HepG2 (cell line): ENCODE data around the gene VPS13C. TPM values are rescaled to one million over a fixed set of nuclear protein-coding genes. Genes with fewer than 3 reads are reported as not detected.

ENCODE experiments used
- ATAC-seq: fragments of 200-7000 bp; cut with Tn5 transposase; 3 replicates; pipeline ENCODE4 v1.9.1; 2020; ENCODE audit warnings: mild to moderate bottlenecking, moderate library complexity
- BruUV-seq: library from RNA; stranded (reverse); fragments of 400-500 nt; replicated peaks from 2 replicates; lab custom pipeline; 2021; lab: Mats Ljungman, UMichigan
- CTCF ChIA-PET: fragments of 300-600 bp; formaldehyde crosslinking; extraction: SDS; loops from one replicate; lab custom pipeline; 2021; ENCODE audit warnings: low total read pairs, inconsistent platforms, low intra/inter-chr PET ratio; lab: Yijun Ruan, JAX
- POLR2A ChIA-PET: fragments of 350-600 bp; sonication (Branson Sonifier 250); formaldehyde crosslinking; loops from one replicate; lab custom pipeline; 2020; ENCODE audit warnings: antibody characterized with exemption, inconsistent platforms; lab: Yijun Ruan, JAX
- DNase-seq: peaks from one replicate; pipeline ENCODE4 v3.0.0-alpha.2; 2015; ENCODE audit warnings: low spot score
- FAIRE-seq: peaks from 3 replicates; lab custom pipeline; 2011; peaks lifted over from hg19 to GRCh38; lab: Jason Lieb, UNC
- H2AFZ ChIP-seq: one replicate; pipeline ENCODE4 v1.6.1; 2011; ENCODE audit warnings: low read length, inconsistent platforms
- H3K27ac ChIP-seq: fragments of 300-600 bp; 3 replicates; pipeline ENCODE4 v1.8.0; 2011; ENCODE audit warnings: mixed run types, mild to moderate bottlenecking, mixed read lengths, low read length, inconsistent platforms; ENCODE audit not compliant: insufficient read depth; ENCODE audit errors: extremely low read length
- H3K27me3 ChIP-seq, 2 experiments: fragments of 200-600 bp in 1 of 2; 2 replicates in 1 of 2; 3 replicates in 1 of 2; pipeline versions ENCODE4 v1.6.0 to v1.8.0; 2011; ENCODE audit warnings: low read length in 2 of 2, mild to moderate bottlenecking in 2 of 2, moderate library complexity in 2 of 2, inconsistent platforms in 1 of 2; ENCODE audit not compliant: insufficient read depth in 2 of 2, control insufficient read depth in 1 of 2
- H3K36me3 ChIP-seq, 2 experiments: fragments of 200-600 bp in 1 of 2; replicated peaks in 1 of 2; 2 replicates in 1 of 2; 3 replicates in 1 of 2; pipeline versions ENCODE4 v1.5.1 to v1.8.0; 2011; ENCODE audit warnings: low read length in 2 of 2, inconsistent platforms in 1 of 2; ENCODE audit not compliant: insufficient read depth in 2 of 2, control insufficient read depth in 1 of 2
- H3K4me1 ChIP-seq: 2 replicates; pipeline ENCODE4 v1.5.1; 2012; ENCODE audit warnings: low read length, inconsistent platforms; ENCODE audit not compliant: insufficient read depth
- H3K4me2 ChIP-seq: 2 replicates; pipeline ENCODE4 v1.6.0; 2011; ENCODE audit warnings: low read depth, low read length, inconsistent platforms
- H3K4me3 ChIP-seq, 3 experiments: fragments of 200-600 bp in 1 of 3; sonication (generic), shearing (Covaris generic) in 1 of 3; replicated peaks in 1 of 3; 2 replicates each; pipeline ENCODE4 v1.5.1; 2011 to 2016; ENCODE audit warnings: low read length in 3 of 3, inconsistent platforms in 2 of 3, low read depth in 2 of 3, mild to moderate bottlenecking in 2 of 3, control low read depth in 1 of 3, mixed read lengths in 1 of 3; ENCODE audit not compliant: insufficient read depth in 1 of 3
- H3K79me2 ChIP-seq: one replicate; pipeline ENCODE4 v1.6.1; 2011; ENCODE audit warnings: low read length, inconsistent platforms; ENCODE audit not compliant: insufficient read depth
- H3K9ac ChIP-seq: 2 replicates; pipeline ENCODE4 v1.6.0; 2011; ENCODE audit warnings: mild to moderate bottlenecking, low read depth, low read length, inconsistent platforms; ENCODE audit not compliant: insufficient read depth
- H3K9me3 ChIP-seq: 2 replicates; pipeline ENCODE4 v1.5.1; 2012; ENCODE audit warnings: mild to moderate bottlenecking, low read length
- H4K20me1 ChIP-seq: 2 replicates; pipeline ENCODE4 v1.6.0; 2011; ENCODE audit warnings: inconsistent platforms, mild to moderate bottlenecking, low read length, moderate library complexity; ENCODE audit not compliant: insufficient read depth
- BORCS8-MEF2B ChIP-seq: sonication (generic); formaldehyde crosslinking; IDR thresholded peaks from 2 replicates; pipeline ENCODE4 v1.8.0; 2022; ENCODE audit warnings: mild to moderate bottlenecking, missing genetic modification reagents
- ERF ChIP-seq: IDR thresholded peaks from 2 replicates; pipeline ENCODE4 v1.6.1; 2018; ENCODE audit warnings: missing biosample characterization, missing genetic modification reagents
- KDM5B ChIP-seq: sonication (generic); formaldehyde crosslinking; IDR thresholded peaks from 2 replicates; pipeline ENCODE4 v1.4.0; 2020; ENCODE audit warnings: missing genetic modification reagents, mild to moderate bottlenecking, borderline replicate concordance
- PRMT3 ChIP-seq: sonication (generic); formaldehyde crosslinking; IDR thresholded peaks from 2 replicates; pipeline ENCODE4 v1.8.1; 2022; ENCODE audit warnings: low read depth, mild to moderate bottlenecking, moderate library complexity, missing genetic modification reagents, borderline replicate concordance
- SOX6 ChIP-seq, 2 experiments: fragments of 450-650 bp in 1 of 2; sonication (generic) in 1 of 2; formaldehyde crosslinking in 1 of 2; IDR thresholded peaks; 2 replicates each; pipeline versions ENCODE4 v1.4.0 to v1.6.1; 2017 to 2020; ENCODE audit warnings: antibody characterized with exemption in 1 of 2, mild to moderate bottlenecking in 1 of 2, missing genetic modification reagents in 1 of 2
- TCF7 ChIP-seq: sonication (generic); IDR thresholded peaks from 2 replicates; pipeline ENCODE4 v1.6.1; 2016; ENCODE audit warnings: antibody characterized with exemption, low read depth
- ZKSCAN1 ChIP-seq: fragments of 150-350 bp; IDR thresholded peaks from 2 replicates; pipeline ENCODE4 v1.6.1; 2014; ENCODE audit warnings: low read length
- ZNF431 ChIP-seq: sonication (generic); formaldehyde crosslinking; IDR thresholded peaks from 2 replicates; pipeline ENCODE4 v1.9.0; 2022; ENCODE audit warnings: missing genetic modification reagents, low read depth, mild to moderate bottlenecking, borderline replicate concordance
- ZNF567 ChIP-seq: sonication (generic); formaldehyde crosslinking; IDR thresholded peaks from 2 replicates; pipeline ENCODE4 v1.8.1; 2023; ENCODE audit warnings: mild to moderate bottlenecking, missing genetic modification reagents, borderline replicate concordance
- ZNF577 ChIP-seq: sonication (generic); formaldehyde crosslinking; IDR thresholded peaks from 2 replicates; pipeline ENCODE4 v1.4.0; 2020; ENCODE audit warnings: mild to moderate bottlenecking, low read depth, missing genetic modification reagents, borderline replicate concordance
- ZNF614 ChIP-seq: IDR thresholded peaks from 2 replicates; pipeline ENCODE4 v1.6.1; 2018; ENCODE audit warnings: missing biosample characterization, missing genetic modification reagents, inconsistent platforms, borderline replicate concordance
- WGBS: methylation state at CpG from one replicate; pipeline ENCODE4 v1.1.6; 2017; ENCODE audit warnings: low lambda C conversion rate; 5-methylcytosine and 5-hydroxymethylcytosine counted together
- in situ Hi-C: cut with HindIII; loops from 2 replicates; pipeline ENCODE4 v1.10.0; 2017; ENCODE audit warnings: low pct_unique_long_range_greater_than_20kb; ENCODE audit not compliant: extremely low pct_ligation_motif_present
- intact Hi-C: fragments of 100-400 bp; cut with micrococcal nuclease; formaldehyde crosslinking; loops from one replicate; pipeline ENCODE4 v1.10.0; 2022; ENCODE audit not compliant: unreplicated experiment
- polyA plus RNA-seq, 8 experiments: library from polyadenylated mRNA; depleted of rRNA in 3 of 8; stranded (reverse) in 7 of 8; unstranded in 1 of 8; fragments of >200 nt; fragmentation: Illumina TruSeq in 4 of 8; extraction: Trizol in 4 of 8; gene quantifications; 2 replicates each; pipeline versions ENCODE4 v1.2.1 to v1.2.3, GENCODE V29; 2011 to 2016; ENCODE audit warnings: low read depth in 4 of 8, missing spikeins in 1 of 8, mixed read lengths in 1 of 8; ENCODE audit not compliant: insufficient read depth in 1 of 8
- total RNA-seq, 5 experiments: library from RNA; depleted of rRNA; stranded (reverse); fragments of >200 nt; fragmentation: Illumina TruSeq; extraction: Trizol; gene quantifications; 2 replicates each; pipeline ENCODE4 v1.2.3, GENCODE V29; 2016; ENCODE audit warnings: low read depth in 1 of 5
- TF ChIP-seq, protein P1 (sequence below): sonication (generic); formaldehyde crosslinking; IDR thresholded peaks from 2 replicates; pipeline ENCODE4 v1.8.0; 2022; ENCODE audit warnings: mild to moderate bottlenecking, missing genetic modification reagents
- TF ChIP-seq, protein P2 (sequence below): sonication (generic); formaldehyde crosslinking; IDR thresholded peaks from 2 replicates; pipeline ENCODE4 v1.5.0; 2020; ENCODE audit warnings: missing genetic modification reagents
- TF ChIP-seq, protein P3 (sequence below): sonication (generic); formaldehyde crosslinking; conservative IDR thresholded peaks from 2 replicates; pipeline ENCODE4 v1.4.0; 2020; ENCODE audit warnings: missing genetic modification reagents
- TF ChIP-seq, protein P4 (sequence below): sonication (generic); formaldehyde crosslinking; IDR thresholded peaks from 2 replicates; pipeline ENCODE4 v1.4.0; 2020; ENCODE audit warnings: missing genetic modification reagents, mild to moderate bottlenecking, borderline replicate concordance
- TF ChIP-seq, protein P5 (sequence below): sonication (generic); formaldehyde crosslinking; IDR thresholded peaks from 2 replicates; pipeline ENCODE4 v1.9.0; 2021; ENCODE audit warnings: missing genetic modification reagents, mild to moderate bottlenecking, borderline replicate concordance

The VPS13C gene
- total and polyA plus RNA-seq, 2 of the 13 experiments (the other 11 are each of a cell fraction or from before 2014, with no cell fraction given) = 10.9 to 26.8 TPM

DNA sequence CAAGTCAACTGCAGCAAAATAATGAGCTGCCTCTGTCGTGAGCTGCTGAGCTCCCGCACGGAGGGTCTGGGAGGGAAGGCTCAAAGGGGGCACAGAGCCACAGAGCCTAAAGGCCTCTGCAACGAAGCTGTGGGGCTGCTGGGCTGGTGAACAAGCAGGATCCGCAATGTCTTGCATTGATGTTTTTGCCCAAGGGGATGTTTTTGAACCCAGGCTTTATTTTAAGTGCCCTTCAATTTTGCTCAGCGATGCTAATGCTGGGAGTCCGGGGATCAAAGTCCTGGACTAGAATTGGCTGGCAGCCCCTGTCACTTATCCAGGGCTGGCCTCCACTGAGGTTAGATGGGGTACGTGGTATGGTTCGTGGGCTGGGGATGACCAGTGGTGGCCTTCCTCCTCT, 240.0 kb downstream of the VPS13C start:
- ATAC-seq = no peak
- Histone ChIP-seq H3K4me1 (no peaks in the 10 kb centered on the region), H3K27ac (no peak overlapping the region), H3K9me3 (no peaks in the 10 kb centered on the region), H3K27me3 (peaks cover 0 to 18% of the 10 kb centered on the region in 2 experiments; a peak in 3 of 5 replicates), H3K4me3 (no peak overlapping the region), H2AFZ (no peak overlapping the region), H3K79me2 (no peaks in the 10 kb centered on the region), H3K9ac (no peak overlapping the region), H4K20me1 (no peaks in the 10 kb centered on the region), H3K36me3 (no peaks in the 10 kb centered on the region), H3K4me2 (no peak overlapping the region)
- BruUV-seq = no TSS peak
- intact Hi-C loops = no loop called here
- POLR2A ChIA-PET = no interaction called here
- in situ Hi-C loops = no loop called here
- 24% methylated on average over 9 of the region's 9 CpGs for WGBS
- TF ChIP-seq ZNF567 (CRISPR knock-in tag) (no peak), ZNF614 (CRISPR knock-in tag) (no peak), KDM5B (CRISPR knock-in tag) (no peak), ZNF431 (CRISPR knock-in tag) (no peak), ZNF577 (CRISPR knock-in tag) (no peak), ERF (CRISPR knock-in tag) (no peak), TCF7 (no peak), SOX6 (IDR thresholded peaks at IDR 0.05) (no peak), SOX6 (CRISPR knock-in tag; IDR thresholded peaks at IDR 0.05) (no peak), ZKSCAN1 (no peak), PRMT3 (CRISPR knock-in tag) (no peak), BORCS8-MEF2B (CRISPR knock-in tag) (no peak)
- TF ChIP-seq, protein P1, sequence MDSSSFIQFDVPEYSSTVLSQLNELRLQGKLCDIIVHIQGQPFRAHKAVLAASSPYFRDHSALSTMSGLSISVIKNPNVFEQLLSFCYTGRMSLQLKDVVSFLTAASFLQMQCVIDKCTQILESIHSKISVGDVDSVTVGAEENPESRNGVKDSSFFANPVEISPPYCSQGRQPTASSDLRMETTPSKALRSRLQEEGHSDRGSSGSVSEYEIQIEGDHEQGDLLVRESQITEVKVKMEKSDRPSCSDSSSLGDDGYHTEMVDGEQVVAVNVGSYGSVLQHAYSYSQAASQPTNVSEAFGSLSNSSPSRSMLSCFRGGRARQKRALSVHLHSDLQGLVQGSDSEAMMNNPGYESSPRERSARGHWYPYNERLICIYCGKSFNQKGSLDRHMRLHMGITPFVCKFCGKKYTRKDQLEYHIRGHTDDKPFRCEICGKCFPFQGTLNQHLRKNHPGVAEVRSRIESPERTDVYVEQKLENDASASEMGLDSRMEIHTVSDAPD (CRISPR knock-in tag) = no peak
- TF ChIP-seq, protein P2, sequence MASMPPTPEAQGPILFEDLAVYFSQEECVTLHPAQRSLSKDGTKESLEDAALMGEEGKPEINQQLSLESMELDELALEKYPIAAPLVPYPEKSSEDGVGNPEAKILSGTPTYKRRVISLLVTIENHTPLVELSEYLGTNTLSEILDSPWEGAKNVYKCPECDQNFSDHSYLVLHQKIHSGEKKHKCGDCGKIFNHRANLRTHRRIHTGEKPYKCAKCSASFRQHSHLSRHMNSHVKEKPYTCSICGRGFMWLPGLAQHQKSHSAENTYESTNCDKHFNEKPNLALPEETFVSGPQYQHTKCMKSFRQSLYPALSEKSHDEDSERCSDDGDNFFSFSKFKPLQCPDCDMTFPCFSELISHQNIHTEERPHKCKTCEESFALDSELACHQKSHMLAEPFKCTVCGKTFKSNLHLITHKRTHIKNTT (CRISPR knock-in tag) = no peak
- TF ChIP-seq, protein P3, sequence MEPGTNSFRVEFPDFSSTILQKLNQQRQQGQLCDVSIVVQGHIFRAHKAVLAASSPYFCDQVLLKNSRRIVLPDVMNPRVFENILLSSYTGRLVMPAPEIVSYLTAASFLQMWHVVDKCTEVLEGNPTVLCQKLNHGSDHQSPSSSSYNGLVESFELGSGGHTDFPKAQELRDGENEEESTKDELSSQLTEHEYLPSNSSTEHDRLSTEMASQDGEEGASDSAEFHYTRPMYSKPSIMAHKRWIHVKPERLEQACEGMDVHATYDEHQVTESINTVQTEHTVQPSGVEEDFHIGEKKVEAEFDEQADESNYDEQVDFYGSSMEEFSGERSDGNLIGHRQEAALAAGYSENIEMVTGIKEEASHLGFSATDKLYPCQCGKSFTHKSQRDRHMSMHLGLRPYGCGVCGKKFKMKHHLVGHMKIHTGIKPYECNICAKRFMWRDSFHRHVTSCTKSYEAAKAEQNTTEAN = no peak
- TF ChIP-seq, protein P4, sequence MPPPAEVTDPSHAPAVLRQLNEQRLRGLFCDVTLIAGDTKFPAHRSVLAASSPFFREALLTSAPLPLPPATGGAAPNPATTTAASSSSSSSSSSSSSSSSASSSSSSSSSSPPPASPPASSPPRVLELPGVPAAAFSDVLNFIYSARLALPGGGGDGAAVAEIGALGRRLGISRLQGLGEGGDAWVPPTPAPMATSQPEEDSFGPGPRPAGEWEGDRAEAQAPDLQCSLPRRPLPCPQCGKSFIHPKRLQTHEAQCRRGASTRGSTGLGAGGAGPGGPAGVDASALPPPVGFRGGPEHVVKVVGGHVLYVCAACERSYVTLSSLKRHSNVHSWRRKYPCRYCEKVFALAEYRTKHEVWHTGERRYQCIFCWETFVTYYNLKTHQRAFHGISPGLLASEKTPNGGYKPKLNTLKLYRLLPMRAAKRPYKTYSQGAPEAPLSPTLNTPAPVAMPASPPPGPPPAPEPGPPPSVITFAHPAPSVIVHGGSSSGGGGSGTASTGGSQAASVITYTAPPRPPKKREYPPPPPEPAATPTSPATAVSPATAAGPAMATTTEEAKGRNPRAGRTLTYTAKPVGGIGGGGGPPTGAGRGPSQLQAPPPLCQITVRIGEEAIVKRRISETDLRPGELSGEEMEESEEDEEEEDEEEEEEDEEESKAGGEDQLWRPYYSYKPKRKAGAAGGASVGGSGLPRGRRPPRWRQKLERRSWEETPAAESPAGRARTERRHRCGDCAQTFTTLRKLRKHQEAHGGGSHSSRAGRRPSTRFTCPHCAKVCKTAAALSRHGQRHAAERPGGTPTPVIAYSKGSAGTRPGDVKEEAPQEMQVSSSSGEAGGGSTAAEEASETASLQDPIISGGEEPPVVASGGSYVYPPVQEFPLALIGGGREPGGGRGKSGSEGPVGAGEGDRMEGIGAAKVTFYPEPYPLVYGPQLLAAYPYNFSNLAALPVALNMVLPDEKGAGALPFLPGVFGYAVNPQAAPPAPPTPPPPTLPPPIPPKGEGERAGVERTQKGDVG (CRISPR knock-in tag) = no peak
- TF ChIP-seq, protein P5, sequence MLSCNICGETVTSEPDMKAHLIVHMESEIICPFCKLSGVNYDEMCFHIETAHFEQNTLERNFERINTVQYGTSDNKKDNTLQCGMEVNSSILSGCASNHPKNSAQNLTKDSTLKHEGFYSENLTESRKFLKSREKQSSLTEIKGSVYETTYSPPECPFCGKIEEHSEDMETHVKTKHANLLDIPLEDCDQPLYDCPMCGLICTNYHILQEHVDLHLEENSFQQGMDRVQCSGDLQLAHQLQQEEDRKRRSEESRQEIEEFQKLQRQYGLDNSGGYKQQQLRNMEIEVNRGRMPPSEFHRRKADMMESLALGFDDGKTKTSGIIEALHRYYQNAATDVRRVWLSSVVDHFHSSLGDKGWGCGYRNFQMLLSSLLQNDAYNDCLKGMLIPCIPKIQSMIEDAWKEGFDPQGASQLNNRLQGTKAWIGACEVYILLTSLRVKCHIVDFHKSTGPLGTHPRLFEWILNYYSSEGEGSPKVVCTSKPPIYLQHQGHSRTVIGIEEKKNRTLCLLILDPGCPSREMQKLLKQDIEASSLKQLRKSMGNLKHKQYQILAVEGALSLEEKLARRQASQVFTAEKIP (CRISPR knock-in tag) = no peak
- no peak for FAIRE-seq
- CTCF ChIA-PET = no interaction called here
- DNase-seq = no peak
